Trophoblast cell (in vitro differentiated cells and primary cell): ENCODE data around the gene ABTB2.
A peak's percentile ranks its signal among the peaks of the same experiment; 100 is the strongest.

Source experiments
- DNase-seq, 2 donors: peaks; one replicate each; pipeline ENCODE4 v3.0.0-alpha.2; 2016
- H2AFZ ChIP-seq: 2 replicates; pipeline ENCODE4 v1.6.1; 2013; ENCODE audit warnings: low read length, moderate library complexity, mild to moderate bottlenecking; ENCODE audit not compliant: insufficient read depth, poor library complexity
- H2AK5ac ChIP-seq: 2 replicates; pipeline ENCODE4 v1.6.1; 2013; ENCODE audit warnings: mild to moderate bottlenecking, low read length
- H2BK120ac ChIP-seq: 2 replicates; pipeline ENCODE4 v1.6.1; 2013; ENCODE audit warnings: low read length, mild to moderate bottlenecking, moderate library complexity; ENCODE audit not compliant: insufficient read depth, poor library complexity
- H2BK12ac ChIP-seq: 2 replicates; pipeline ENCODE4 v1.6.1; 2013; ENCODE audit warnings: mild to moderate bottlenecking, low read length, moderate library complexity
- H2BK5ac ChIP-seq: 2 replicates; pipeline ENCODE4 v1.6.1; 2013; ENCODE audit warnings: low read length, low read depth, moderate library complexity, mild to moderate bottlenecking; ENCODE audit not compliant: poor library complexity
- H3K14ac ChIP-seq: 2 replicates; pipeline ENCODE4 v1.6.1; 2013; ENCODE audit warnings: mild to moderate bottlenecking, low read length
- H3K18ac ChIP-seq: 2 replicates; pipeline ENCODE4 v1.6.1; 2013; ENCODE audit warnings: mild to moderate bottlenecking, low read length
- H3K23ac ChIP-seq: 2 replicates; pipeline ENCODE4 v1.6.1; 2013; ENCODE audit warnings: low read length
- H3K27ac ChIP-seq: 2 replicates; pipeline ENCODE4 v1.5.1; 2013; ENCODE audit warnings: low read depth, mild to moderate bottlenecking, inconsistent platforms, low read length, moderate library complexity
- H3K27me3 ChIP-seq: 2 replicates; pipeline ENCODE4 v1.6.1; 2013; ENCODE audit warnings: inconsistent platforms, mild to moderate bottlenecking, low read length, moderate library complexity; ENCODE audit not compliant: insufficient read depth
- H3K36me3 ChIP-seq, 2 experiments: 1 replicate in 1 of 2; 2 replicates in 1 of 2; pipeline ENCODE4 v1.6.1; 2013; ENCODE audit warnings: low read length in 2 of 2, mild to moderate bottlenecking in 2 of 2, moderate library complexity in 1 of 2; ENCODE audit not compliant: insufficient read depth in 2 of 2, control insufficient read depth in 1 of 2
- H3K4ac ChIP-seq: 2 replicates; pipeline ENCODE4 v1.6.1; 2013; ENCODE audit warnings: low read depth, mild to moderate bottlenecking, low read length, moderate library complexity
- H3K4me1 ChIP-seq, 2 experiments: 1 replicate in 1 of 2; 2 replicates in 1 of 2; pipeline ENCODE4 v1.6.1; 2013; ENCODE audit warnings: low read length in 2 of 2, mild to moderate bottlenecking in 2 of 2, moderate library complexity in 1 of 2; ENCODE audit not compliant: insufficient read depth in 2 of 2, control insufficient read depth in 1 of 2
- H3K4me2 ChIP-seq: 2 replicates; pipeline ENCODE4 v1.6.1; 2013; ENCODE audit warnings: inconsistent platforms, mild to moderate bottlenecking, low read length, moderate library complexity
- H3K4me3 ChIP-seq: 2 replicates; pipeline ENCODE4 v1.5.1; 2013; ENCODE audit warnings: mild to moderate bottlenecking, low read depth, low read length, inconsistent platforms
- H3K79me1 ChIP-seq: one replicate; pipeline ENCODE4 v1.6.1; 2013; ENCODE audit warnings: low read length
- H3K79me2 ChIP-seq: 2 replicates; pipeline ENCODE4 v1.6.1; 2013; ENCODE audit warnings: low read length, mild to moderate bottlenecking; ENCODE audit not compliant: control insufficient read depth, insufficient read depth, poor library complexity
- H3K9ac ChIP-seq: 2 replicates; pipeline ENCODE4 v1.6.1; 2013; ENCODE audit warnings: mild to moderate bottlenecking, low read length
- H3K9me3 ChIP-seq: 2 replicates; pipeline ENCODE4 v1.6.1; 2013; ENCODE audit warnings: low read depth, mild to moderate bottlenecking, control low read depth, inconsistent platforms, low read length; ENCODE audit not compliant: insufficient read depth
- H4K12ac ChIP-seq: 2 replicates; pipeline ENCODE4 v1.6.1; 2013; ENCODE audit warnings: low read depth, mild to moderate bottlenecking, low read length, moderate library complexity
- H4K8ac ChIP-seq: 2 replicates; pipeline ENCODE4 v1.6.1; 2013; ENCODE audit warnings: low read depth, mild to moderate bottlenecking, low read length, moderate library complexity
- H4K91ac ChIP-seq: one replicate; pipeline ENCODE4 v1.6.1; 2013; ENCODE audit warnings: low read depth, mild to moderate bottlenecking, low read length, moderate library complexity
- WGBS: extraction: QIAGEN DNeasy Blood & Tissue Kit; methylation state at CpG from one replicate; pipeline ENCODE4 v1.1.7; 2013; ENCODE audit warnings: missing lambda C conversion rate; ENCODE audit not compliant: insufficient read length, insufficient coverage; ENCODE audit errors: extremely low coverage; 5-methylcytosine and 5-hydroxymethylcytosine counted together

ABTB2 gene

GRCh38 chr11:34165121-34165520 lies 192.7 kb downstream of the ABTB2 start:
- Histone ChIP-seq H3K79me2 (no peaks in the 10 kb centered on the region), H2BK12ac (no peak overlapping the region), H3K4me1 (peaks cover 18 to 20% of the 10 kb centered on the region in 2 experiments), H4K8ac (no peak overlapping the region), H3K9me3 (peaks cover 1% of the 10 kb centered on the region), H2BK120ac (no peak overlapping the region), H3K14ac (no peak overlapping the region), H4K91ac (no peak overlapping the region), H4K12ac (no peak overlapping the region), H2BK5ac (no peak overlapping the region), H3K36me3 (peaks cover 19 to 21% of the 10 kb centered on the region in 2 experiments), H2AK5ac (no peak overlapping the region), H3K18ac (no peak overlapping the region), H3K4ac (no peak overlapping the region), H3K27me3 (no peaks in the 10 kb centered on the region), H3K27ac (no peak overlapping the region), H3K4me3 (no peak overlapping the region), H3K79me1 (no peaks in the 10 kb centered on the region), H3K23ac (no peak overlapping the region), H3K4me2 (no peak overlapping the region), H3K9ac (no peak overlapping the region), H2AFZ (no peak overlapping the region)
- WGBS, result no CpG with 5 or more reads among the region's 13 CpGs
- DNase-seq, result no peak

GRCh38 chr11:34162856-34163255 lies 195.0 kb downstream of the ABTB2 start:
- Histone ChIP-seq H3K27ac (no peak overlapping the region), H3K9ac (no peak overlapping the region), H3K36me3 (peaks cover 27 to 32% of the 10 kb centered on the region in 2 experiments), H4K12ac (no peak overlapping the region), H2BK12ac (no peak overlapping the region), H3K4ac (no peak overlapping the region), H4K8ac (no peak overlapping the region), H3K18ac (no peak overlapping the region), H3K23ac (no peak overlapping the region), H3K79me2 (no peaks in the 10 kb centered on the region), H3K27me3 (no peaks in the 10 kb centered on the region), H3K4me3 (no peak overlapping the region), H3K14ac (no peak overlapping the region), H4K91ac (no peak overlapping the region), H2BK5ac (no peak overlapping the region), H3K79me1 (no peaks in the 10 kb centered on the region), H2BK120ac (no peak overlapping the region), H3K4me2 (no peak overlapping the region), H3K9me3 (peaks cover 1% of the 10 kb centered on the region), H2AK5ac (no peak overlapping the region), H2AFZ (no peak overlapping the region), H3K4me1 (peaks cover 18 to 20% of the 10 kb centered on the region in 2 experiments)
- DNase-seq, result no peak
- no CpG with 5 or more reads among the region's 7 CpGs for WGBS

- Histone ChIP-seq H2BK120ac (no peak overlapping the region), H3K4me3 (no peak overlapping the region), H3K23ac (no peak overlapping the region), H4K12ac (no peak overlapping the region), H3K14ac (no peak overlapping the region), H3K4ac (no peak overlapping the region), H3K4me2 (no peak overlapping the region), H3K9me3 (no peaks in the 10 kb centered on the region), H3K27me3 (no peaks in the 10 kb centered on the region), H4K91ac (no peak overlapping the region), H2BK12ac (no peak overlapping the region), H3K27ac (no peak overlapping the region), H4K8ac (no peak overlapping the region), H3K9ac (no peak overlapping the region), H3K36me3 (peaks cover 30 to 34% of the 10 kb centered on the region in 2 experiments), H3K18ac (no peak overlapping the region), H2AFZ (no peak overlapping the region), H3K4me1 (peaks cover 18 to 20% of the 10 kb centered on the region in 2 experiments), H2BK5ac (no peak overlapping the region), H2AK5ac (no peak overlapping the region), H3K79me2 (no peaks in the 10 kb centered on the region), H3K79me1 (no peaks in the 10 kb centered on the region)
- no peak for DNase-seq
- no CpG with 5 or more reads among the region's 17 CpGs for WGBS
Observed at GRCh38 chr11:34162493-34162820, 195.4 kb downstream of the ABTB2 start.

- Histone ChIP-seq H4K91ac (no peak overlapping the region), H2AFZ (no peak overlapping the region), H3K4me3 (no peak overlapping the region), H4K12ac (no peak overlapping the region), H2AK5ac (no peak overlapping the region), H3K79me2 (no peaks in the 10 kb centered on the region), H3K27me3 (no peaks in the 10 kb centered on the region), H3K4me1 (peaks cover 18 to 20% of the 10 kb centered on the region in 2 experiments), H3K18ac (no peak overlapping the region), H3K27ac (no peak overlapping the region), H2BK12ac (no peak overlapping the region), H3K14ac (no peak overlapping the region), H3K4ac (no peak overlapping the region), H3K23ac (no peak overlapping the region), H3K36me3 (peaks cover 33 to 36% of the 10 kb centered on the region in 2 experiments), H2BK120ac (no peak overlapping the region), H3K9ac (no peak overlapping the region), H4K8ac (no peak overlapping the region), H3K79me1 (no peaks in the 10 kb centered on the region), H2BK5ac (no peak overlapping the region), H3K9me3 (no peaks in the 10 kb centered on the region), H3K4me2 (no peak overlapping the region)
- no CpG with 5 or more reads among the region's 18 CpGs for WGBS
- peak; percentile 87 to 89 for DNase-seq
Observed at GRCh38 chr11:34161812-34162492, 195.9 kb downstream of the ABTB2 start.
